GM21717 (cell line): ENCODE results near the gene GFI1.
"Not testable (repeated sequence)": the region's sequence is repeated elsewhere in the genome, so short reads cannot be mapped to it uniquely, and the experiment has no call there.

Source experiments
- ATAC-seq: cut with Tn5 transposase; IDR thresholded peaks from one replicate; pipeline ENCODE4 v1.9.1; 2021; ENCODE audit warnings: mild to moderate bottlenecking, moderate library complexity; ENCODE audit not compliant: unreplicated experiment

Gene GFI1

GRCh38 chr1:92466683-92467352 is 19.9 kb downstream of the GFI1 start:
- no peak for ATAC-seq

GRCh38 chr1:92465256-92465647 is 21.5 kb downstream of the GFI1 start:
- ATAC-seq = no peak

- no peak for ATAC-seq
Measured at GRCh38 chr1:92464588-92465255, 22.0 kb downstream of the GFI1 start.

- peak; percentile 55 for ATAC-seq
Measured at GRCh38 chr1:92461364-92462097, 25.2 kb downstream of the GFI1 start.

GRCh38 chr1:92459871-92460320 is 26.8 kb downstream of the GFI1 start:
- ATAC-seq = no peak

GRCh38 chr1:92458146-92458545 is 28.6 kb downstream of the GFI1 start:
- no peak for ATAC-seq

GRCh38 chr1:92447976-92448375 is 38.7 kb downstream of the GFI1 start:
- no peak for ATAC-seq

GRCh38 chr1:92447033-92447681 is 39.6 kb downstream of the GFI1 start:
- ATAC-seq = no peak

GRCh38 chr1:92446546-92446945 is 40.2 kb downstream of the GFI1 start:
- ATAC-seq = no peak

- ATAC-seq = no peak
Measured at GRCh38 chr1:92445865-92446264, 40.9 kb downstream of the GFI1 start.

GRCh38 chr1:92444351-92444750 is 42.4 kb downstream of the GFI1 start:
- ATAC-seq = no peak

GRCh38 chr1:92443893-92444292 is 42.8 kb downstream of the GFI1 start:
- no peak for ATAC-seq

GRCh38 chr1:92442351-92442750 is 44.4 kb downstream of the GFI1 start:
- no peak for ATAC-seq

- ATAC-seq = no peak
Measured at GRCh38 chr1:92441697-92442342, 44.9 kb downstream of the GFI1 start.

GRCh38 chr1:92441316-92441696 is 45.4 kb downstream of the GFI1 start:
- ATAC-seq = no peak

- ATAC-seq = no peak
Measured at GRCh38 chr1:92439291-92439690, 47.4 kb downstream of the GFI1 start.

- ATAC-seq = not testable (repeated sequence)
Measured at GRCh38 chr1:92434572-92434971, 52.2 kb downstream of the GFI1 start.

GRCh38 chr1:92430030-92430429 is 56.7 kb downstream of the GFI1 start:
- no peak for ATAC-seq

GRCh38 chr1:92425617-92426016 is 61.1 kb downstream of the GFI1 start:
- ATAC-seq = no peak
